ES-I3 (cell line): Measurements from ENCODE around the gene FIG4.

ENCODE experiments used
- H3K36me3 ChIP-seq: 2 replicates; pipeline ENCODE4 v1.6.1; 2013; ENCODE audit warnings: mild to moderate bottlenecking, low read length, control low read depth, moderate library complexity; ENCODE audit not compliant: insufficient read depth
- H3K4me1 ChIP-seq: 2 replicates; pipeline ENCODE4 v1.6.1; 2013; ENCODE audit warnings: mild to moderate bottlenecking, control low read depth, low read length; ENCODE audit not compliant: insufficient read depth
- H3K9ac ChIP-seq: 2 replicates; pipeline ENCODE4 v1.6.1; 2013; ENCODE audit warnings: low read depth, mild to moderate bottlenecking, low read length, moderate library complexity
- H3K9me3 ChIP-seq: 2 replicates; pipeline ENCODE4 v1.6.1; 2013; ENCODE audit warnings: mild to moderate bottlenecking, low read length, moderate library complexity; ENCODE audit not compliant: control insufficient read depth, insufficient read depth

FIG4 gene

GRCh38 chr6:109872968-109873545, 182.0 kb downstream of the FIG4 start:
- H3K9ac ChIP-seq = no peak overlapping the region
- H3K4me1 ChIP-seq = peaks cover 9% of the 10 kb centered on the region
- no peaks in the 10 kb centered on the region for H3K9me3 ChIP-seq
- H3K36me3 ChIP-seq = no peaks in the 10 kb centered on the region

GRCh38 chr6:109874086-109874485, 183.0 kb downstream of the FIG4 start:
- Histone ChIP-seq H3K4me1 (peaks cover 9% of the 10 kb centered on the region), H3K36me3 (no peaks in the 10 kb centered on the region), H3K9me3 (no peaks in the 10 kb centered on the region), H3K9ac (no peak overlapping the region)

DNA sequence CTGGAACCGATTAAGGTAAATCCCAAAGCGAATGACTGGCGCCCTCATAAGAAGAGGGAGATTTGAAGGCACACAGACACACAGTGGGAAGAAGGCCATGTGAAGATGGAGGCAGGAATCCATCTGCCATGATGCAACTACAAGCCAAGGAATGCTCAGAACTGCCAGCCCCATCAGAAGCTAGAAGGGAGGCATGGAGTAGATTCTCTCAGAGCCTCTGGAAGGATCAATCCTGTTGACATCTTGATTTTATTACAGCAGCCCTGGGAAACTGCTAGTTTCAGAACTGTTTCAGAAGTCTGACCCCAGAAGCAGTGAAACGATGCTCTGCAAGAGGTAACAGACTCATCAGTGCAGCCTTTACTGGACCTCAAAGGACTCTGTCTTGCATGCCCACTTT, 183.5 kb downstream of the FIG4 start:
- H3K9ac ChIP-seq = no peak overlapping the region
- no peaks in the 10 kb centered on the region for H3K36me3 ChIP-seq
- no peaks in the 10 kb centered on the region for H3K9me3 ChIP-seq
- H3K4me1 ChIP-seq = peaks cover 6% of the 10 kb centered on the region
